ENCODE data around the gene EPN2. TPM values are rescaled to one million over a fixed set of nuclear protein-coding genes. Genes with fewer than 3 reads are reported as not detected.

EPN2 gene
- total RNA-seq, 1 experiment from 2014 or later = 57.8 TPM

DNA sequence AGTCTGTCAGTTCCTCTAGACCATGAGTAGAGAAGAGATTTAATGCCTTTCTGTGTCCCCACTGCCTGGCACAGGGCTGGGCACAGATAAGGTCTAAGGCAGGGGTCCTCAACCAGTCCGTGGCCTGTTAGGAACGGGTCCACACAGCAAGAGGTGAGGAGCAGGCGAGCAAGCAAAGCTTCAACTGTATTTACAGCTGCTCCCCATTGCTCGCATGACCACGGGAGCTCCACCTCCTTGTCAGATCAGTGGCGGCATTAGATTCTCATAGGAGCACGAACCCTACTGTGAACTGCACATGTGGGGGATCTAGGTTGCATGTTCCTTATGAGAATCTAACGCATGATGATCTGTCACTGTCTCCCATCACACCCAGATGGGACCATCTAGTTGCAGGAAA lies 123.6 kb downstream of the EPN2 start:
- Histone ChIP-seq H3K23me2 (ENCODE audit: insufficient read length, low read depth, low read length, poor library complexity, severe bottlenecking) (no peaks in the 10 kb centered on the region), H3K4me1 (ENCODE audit: insufficient read depth, low read length) (no peaks in the 10 kb centered on the region), H3K4ac (ENCODE audit: low read depth, low read length) (no peak overlapping the region), H3K79me1 (ENCODE audit: insufficient read depth, low read depth, low read length, poor library complexity, severe bottlenecking) (no peaks in the 10 kb centered on the region), H2AK5ac (ENCODE audit: insufficient read length, low read length) (no peak overlapping the region), H3K56ac (ENCODE audit: insufficient read length, low read depth, low read length) (no peak overlapping the region), H4K5ac (ENCODE audit: insufficient read length, low read depth, low read length) (no peak overlapping the region), H2BK12ac (ENCODE audit: insufficient read length, low read depth, low read length) (no peak overlapping the region), H3K14ac (ENCODE audit: insufficient read depth, low read length) (no peak overlapping the region), H2BK20ac (ENCODE audit: low read depth, low read length, poor library complexity, severe bottlenecking) (no peak overlapping the region), H3K27ac (ENCODE audit: insufficient read length, low read depth, low read length) (no peak overlapping the region), H3K27me3 (ENCODE audit: insufficient read depth, low read length) (no peaks in the 10 kb centered on the region), H2AFZ (ENCODE audit: low read length) (no peak overlapping the region), H4K8ac (replicated peaks; ENCODE audit: insufficient read length, low read depth, low read length) (no peak overlapping the region), H3T11ph (ENCODE audit: low read length) (no peak overlapping the region), H3K9me3 (ENCODE audit: control insufficient read depth, low read depth, low read length) (no peaks in the 10 kb centered on the region), H2BK5ac (ENCODE audit: insufficient read length, low read length) (no peak overlapping the region), H3K9ac (ENCODE audit: extremely low read depth, insufficient read length, low read length) (no peak overlapping the region), H3K4me2 (ENCODE audit: insufficient read depth, insufficient read length, low read length) (no peak overlapping the region), H4K20me1 (ENCODE audit: control insufficient read depth, insufficient read depth, insufficient read length) (no peaks in the 10 kb centered on the region), H2BK120ac (ENCODE audit: low read depth, low read length, poor library complexity, severe bottlenecking) (no peak overlapping the region), H3K79me2 (ENCODE audit: insufficient read depth, low read length) (0 out of 2 replicates have a peak, but pooled peaks cover 2% of the 10 kb centered on the region), H2BK15ac (ENCODE audit: low read depth, low read length) (no peak overlapping the region), H3K18ac (ENCODE audit: insufficient read length, low read depth, low read length) (no peak overlapping the region), H4K91ac (ENCODE audit: insufficient read length, low read depth, low read length) (no peak overlapping the region), H3K23ac (ENCODE audit: insufficient read length, low read depth, low read length) (no peak overlapping the region)
- Mint-ChIP-seq H3K27ac (no peak overlapping the region), H3K27me3 (ENCODE audit: low read depth) (peaks cover 5% of the 10 kb centered on the region; the same call in 1 of the 2 replicates), H3K9me3 (no peaks in the 10 kb centered on the region), H3K4me3 (no peak overlapping the region), H3K36me3 (ENCODE audit: insufficient read depth in 1 of 3, low read depth in 3 of 3) (peaks cover 9 to 35% (median 29%) of the 10 kb centered on the region in 3 experiments), H3K4me1 (peaks cover 22 to 30% of the 10 kb centered on the region in 2 experiments)
- TF ChIP-seq, protein P1, sequence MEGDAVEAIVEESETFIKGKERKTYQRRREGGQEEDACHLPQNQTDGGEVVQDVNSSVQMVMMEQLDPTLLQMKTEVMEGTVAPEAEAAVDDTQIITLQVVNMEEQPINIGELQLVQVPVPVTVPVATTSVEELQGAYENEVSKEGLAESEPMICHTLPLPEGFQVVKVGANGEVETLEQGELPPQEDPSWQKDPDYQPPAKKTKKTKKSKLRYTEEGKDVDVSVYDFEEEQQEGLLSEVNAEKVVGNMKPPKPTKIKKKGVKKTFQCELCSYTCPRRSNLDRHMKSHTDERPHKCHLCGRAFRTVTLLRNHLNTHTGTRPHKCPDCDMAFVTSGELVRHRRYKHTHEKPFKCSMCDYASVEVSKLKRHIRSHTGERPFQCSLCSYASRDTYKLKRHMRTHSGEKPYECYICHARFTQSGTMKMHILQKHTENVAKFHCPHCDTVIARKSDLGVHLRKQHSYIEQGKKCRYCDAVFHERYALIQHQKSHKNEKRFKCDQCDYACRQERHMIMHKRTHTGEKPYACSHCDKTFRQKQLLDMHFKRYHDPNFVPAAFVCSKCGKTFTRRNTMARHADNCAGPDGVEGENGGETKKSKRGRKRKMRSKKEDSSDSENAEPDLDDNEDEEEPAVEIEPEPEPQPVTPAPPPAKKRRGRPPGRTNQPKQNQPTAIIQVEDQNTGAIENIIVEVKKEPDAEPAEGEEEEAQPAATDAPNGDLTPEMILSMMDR (conservative IDR thresholded peaks at IDR 0.05) = no peak
- WGBS (ENCODE audit: extremely low coverage, insufficient read length, low lambda C conversion rate) = no CpG with 5 or more reads among the region's 8 CpGs
- DNase-seq = no peak

Data from H9 (cell line).